BJ (cell line): ENCODE results near the gene MGAT4C. TPM values are rescaled to one million over a fixed set of nuclear protein-coding genes. Genes with fewer than 3 reads are reported as not detected.
"Not testable (repeated sequence)": the region's sequence is repeated elsewhere in the genome, so short reads cannot be mapped to it uniquely, and the experiment has no call there.

Experiments
- CTCF ChIA-PET: fragments of 350-600 bp; formaldehyde crosslinking; extraction: SDS; loops from one replicate; lab custom pipeline; 2021; ENCODE audit warnings: antibody characterized with exemption, inconsistent platforms; lab: Yijun Ruan, JAX
- POLR2A ChIA-PET: fragments of 300-600 bp; sonication (Branson Sonifier 250); formaldehyde crosslinking; extraction: SDS; loops from one replicate; lab custom pipeline; 2021; ENCODE audit warnings: antibody characterized with exemption; lab: Charles Lee
- DNase-seq: peaks from one replicate; pipeline ENCODE4 v3.0.0-alpha.2; 2011; ENCODE audit warnings: low read depth
- H3K27me3 ChIP-seq: 2 replicates; pipeline ENCODE4 v1.6.0; 2011; ENCODE audit warnings: low read length; ENCODE audit not compliant: control insufficient read depth, insufficient read depth
- H3K36me3 ChIP-seq: 2 replicates; pipeline ENCODE4 v1.5.1; 2011; ENCODE audit warnings: low read length; ENCODE audit not compliant: control insufficient read depth, insufficient read depth
- H3K4me3 ChIP-seq: 2 replicates; pipeline ENCODE4 v1.5.1; 2011; ENCODE audit warnings: low read depth, mild to moderate bottlenecking, control low read depth, low read length
- CTCF ChIP-seq: IDR thresholded peaks from 2 replicates; pipeline ENCODE4 v1.5.1; 2011; ENCODE audit warnings: low read depth, mild to moderate bottlenecking, control low read depth, inconsistent platforms, low read length, moderate library complexity; ENCODE audit not compliant: insufficient read depth
- polyA plus RNA-seq: library from polyadenylated mRNA; depleted of rRNA; stranded (reverse); fragments of >200 nt; gene quantifications from 2 replicates; pipeline ENCODE4 v1.2.3, GENCODE V29; 2011

The MGAT4C gene
- polyA plus RNA-seq, 1 experiment: not detected

GRCh38 chr12:86134561-86134960 is 121.6 kb downstream of the MGAT4C start:
- no peak for TF ChIP-seq CTCF
- Histone ChIP-seq H3K4me3 (no peak overlapping the region), H3K36me3 (no peaks in the 10 kb centered on the region), H3K27me3 (no peaks in the 10 kb centered on the region)
- no peak for DNase-seq
- ChIA-PET CTCF (no interaction called here), POLR2A (no interaction called here)

GRCh38 chr12:86126900-86127299 is 129.3 kb downstream of the MGAT4C start:
- CTCF ChIA-PET, H3K27me3 ChIP-seq, POLR2A ChIA-PET, H3K36me3 ChIP-seq, DNase-seq, H3K4me3 ChIP-seq: not testable (repeated sequence)

GRCh38 chr12:86122846-86123468 is 133.2 kb downstream of the MGAT4C start:
- H3K27me3 ChIP-seq: no peaks in the 10 kb centered on the region
- POLR2A ChIA-PET: no interaction called here
- TF ChIP-seq CTCF: no peak
- CTCF ChIA-PET: no interaction called here
- H3K36me3 ChIP-seq: no peaks in the 10 kb centered on the region
- no peak overlapping the region for H3K4me3 ChIP-seq
- DNase-seq: no peak

- H3K4me3 ChIP-seq: no peak overlapping the region
- no peak for DNase-seq
- ChIA-PET POLR2A (no interaction called here), CTCF (no interaction called here)
- no peaks in the 10 kb centered on the region for H3K36me3 ChIP-seq
- no peaks in the 10 kb centered on the region for H3K27me3 ChIP-seq
- TF ChIP-seq CTCF: no peak
These were observed 138.0 kb downstream of the MGAT4C start for GRCh38 chr12:86118161-86118560.

- TF ChIP-seq CTCF: no peak
- Histone ChIP-seq H3K27me3 (no peaks in the 10 kb centered on the region), H3K36me3 (no peaks in the 10 kb centered on the region), H3K4me3 (no peak overlapping the region)
- no peak for DNase-seq
- ChIA-PET POLR2A (no interaction called here), CTCF (no interaction called here)
These were observed 138.5 kb downstream of the MGAT4C start for GRCh38 chr12:86117711-86118110.

- ChIA-PET POLR2A (no interaction called here), CTCF (no interaction called here)
- Histone ChIP-seq H3K36me3 (no peaks in the 10 kb centered on the region), H3K4me3 (no peak overlapping the region), H3K27me3 (no peaks in the 10 kb centered on the region)
- no peak for TF ChIP-seq CTCF
- DNase-seq: no peak
These were observed 152.1 kb downstream of the MGAT4C start for GRCh38 chr12:86104087-86104486.
